CD14-positive monocyte (primary cell): ENCODE results near the gene PRR36. TPM values are rescaled to one million over a fixed set of nuclear protein-coding genes. Genes with fewer than 3 reads are reported as not detected.

Experiments used
- DNase-seq, 3 donors: peaks; one replicate each; pipeline ENCODE4 v3.0.0-alpha.2; 2011 to 2022
- H2AFZ ChIP-seq: 2 replicates; pipeline ENCODE4 v1.6.0; 2012; ENCODE audit warnings: mild to moderate bottlenecking, low read depth, low read length, inconsistent platforms; ENCODE audit not compliant: insufficient read depth, poor library complexity, severe bottlenecking
- H3K27ac ChIP-seq, 2 donors: 1 replicate in 1 of 2; 2 replicates in 1 of 2; pipeline ENCODE4 v1.5.1; 2012 to 2013; ENCODE audit warnings: low read length in 2 of 2, control low read depth in 1 of 2, inconsistent platforms in 1 of 2, low read depth in 1 of 2, mild to moderate bottlenecking in 1 of 2
- H3K27me3 ChIP-seq, 2 donors: one replicate each; pipeline versions ENCODE4 v1.6.0 to v1.6.1; 2011 to 2013; ENCODE audit warnings: low read length in 2 of 2; ENCODE audit not compliant: control insufficient read depth in 2 of 2, insufficient read depth in 2 of 2
- H3K36me3 ChIP-seq, 2 donors: replicated peaks in 1 of 2; 1 replicate in 1 of 2; 2 replicates in 1 of 2; pipeline versions ENCODE4 v1.5.1 to v1.6.1; 2012 to 2013; ENCODE audit warnings: low read length in 2 of 2, control low read depth in 1 of 2, inconsistent platforms in 1 of 2, mild to moderate bottlenecking in 1 of 2; ENCODE audit not compliant: insufficient read depth in 2 of 2, control insufficient read depth in 1 of 2
- H3K4me1 ChIP-seq, 2 donors: 1 replicate in 1 of 2; 2 replicates in 1 of 2; pipeline versions ENCODE4 v1.5.1 to v1.6.1; 2012 to 2013; ENCODE audit warnings: low read length in 2 of 2, control low read depth in 1 of 2, inconsistent platforms in 1 of 2, mild to moderate bottlenecking in 1 of 2, moderate library complexity in 1 of 2; ENCODE audit not compliant: insufficient read depth in 2 of 2, control insufficient read depth in 1 of 2
- H3K4me2 ChIP-seq: replicated peaks from 2 replicates; pipeline ENCODE3; 2012; ENCODE audit warnings: low read length, moderate library complexity, mild to moderate bottlenecking; ENCODE audit not compliant: poor library complexity, severe bottlenecking; ENCODE audit errors: extremely low read depth
- H3K4me3 ChIP-seq, 3 experiments: fragments of 200-600 bp in 1 of 3; sonication (generic) in 1 of 3; replicated peaks in 1 of 3; 1 replicate in 2 of 3; 2 replicates in 1 of 3; pipeline ENCODE4 v1.5.1; 2011 to 2013; ENCODE audit warnings: low read length in 3 of 3, mild to moderate bottlenecking in 3 of 3, control low read depth in 2 of 3, low read depth in 2 of 3, inconsistent platforms in 1 of 3, moderate library complexity in 1 of 3
- H3K79me2 ChIP-seq: 2 replicates; pipeline ENCODE4 v1.6.0; 2012; ENCODE audit warnings: mild to moderate bottlenecking, control low read depth, inconsistent platforms, low read length, moderate library complexity; ENCODE audit not compliant: insufficient read depth
- H3K9ac ChIP-seq: 2 replicates; pipeline ENCODE4 v1.6.0; 2017; ENCODE audit warnings: low read length, mild to moderate bottlenecking; ENCODE audit not compliant: insufficient read depth, poor library complexity, severe bottlenecking
- H3K9me3 ChIP-seq, 2 donors: replicated peaks in 1 of 2; 1 replicate in 1 of 2; 2 replicates in 1 of 2; pipeline versions ENCODE4 v1.5.1 to v1.6.1; 2012 to 2013; ENCODE audit warnings: low read length in 2 of 2, control low read depth in 1 of 2; ENCODE audit not compliant: control insufficient read depth in 1 of 2, insufficient read depth in 1 of 2
- H4K20me1 ChIP-seq: 2 replicates; pipeline ENCODE4 v1.6.0; 2012; ENCODE audit warnings: mild to moderate bottlenecking, low read length, control low read depth, moderate library complexity; ENCODE audit not compliant: insufficient read depth
- H3K27ac Mint-ChIP-seq, 7 donors: one replicate each; pipeline ENCODE4 v1.8.0; 2020; ENCODE audit warnings: mild to moderate bottlenecking in 7 of 7, mixed read lengths in 7 of 7, moderate library complexity in 6 of 7, inconsistent platforms in 2 of 7
- H3K27me3 Mint-ChIP-seq, 3 donors: one replicate each; pipeline ENCODE4 v1.8.0; 2021 to 2022; ENCODE audit warnings: low read depth in 3 of 3, mild to moderate bottlenecking in 3 of 3, mixed read lengths in 3 of 3, moderate library complexity in 3 of 3, inconsistent platforms in 1 of 3
- H3K36me3 Mint-ChIP-seq, 2 donors: one replicate each; pipeline ENCODE4 v1.8.0; 2020; ENCODE audit warnings: mixed read lengths in 2 of 2, inconsistent platforms in 1 of 2, mild to moderate bottlenecking in 1 of 2
- H3K4me1 Mint-ChIP-seq: one replicate; pipeline ENCODE4 v1.8.0; 2020; ENCODE audit warnings: mild to moderate bottlenecking, mixed read lengths
- H3K4me3 Mint-ChIP-seq, 2 donors: one replicate each; pipeline ENCODE4 v1.8.0; 2020; ENCODE audit warnings: mild to moderate bottlenecking in 2 of 2, mixed read lengths in 2 of 2, moderate library complexity in 1 of 2
- H3K9me3 Mint-ChIP-seq, 7 donors: one replicate each; pipeline ENCODE4 v1.8.0; 2020 to 2022; ENCODE audit warnings: mixed read lengths in 7 of 7, mild to moderate bottlenecking in 6 of 7, moderate library complexity in 6 of 7, inconsistent platforms in 2 of 7
- CTCF ChIP-seq: fragments of 200-600 bp; IDR thresholded peaks from one replicate; pipeline ENCODE4 v1.8.0; 2022; ENCODE audit warnings: antibody characterized with exemption, mild to moderate bottlenecking
- WGBS: methylation state at CpG from one replicate; pipeline ENCODE4 v1.1.5; 2013; ENCODE audit warnings: missing lambda C conversion rate; ENCODE audit not compliant: insufficient coverage; 5-methylcytosine and 5-hydroxymethylcytosine counted together
- intact Hi-C, 2 donors: fragments of 100-400 bp; cut with micrococcal nuclease; formaldehyde crosslinking; loops; one replicate each; pipeline versions ENCODE4 v1.15.0 to v1.15.1; 2023
- polyA plus RNA-seq, 3 donors: library from polyadenylated mRNA; depleted of rRNA in 1 of 3; unstranded in 2 of 3; stranded (reverse) in 1 of 3; fragments of 300-500 nt in 2 of 3; fragments of >200 nt in 1 of 3; fragmentation: Illumina TruSeq in 2 of 3; gene quantifications; 1 replicate in 2 of 3; 2 replicates in 1 of 3; pipeline ENCODE4 v1.2.3, GENCODE V29; 2012 to 2021

PRR36 gene
- polyA plus RNA-seq, 3 donors, result not detected

GRCh38 chr19:7907122-7907521 lies 32.9 kb upstream of the PRR36 start:
- intact Hi-C loops, result loop anchor here in 1 of 2 donors (10.0 kb wide), 1 partner anchor 272 kb away; the partner anchor contains the start of genes PCP2 and STXBP2
- H3K4me3 Mint-ChIP-seq, result peak overlapping the region in 1 of 2 donors; percentile 12
- H3K27me3 Mint-ChIP-seq, result peaks cover 2 to 3% (median 2%) of the 10 kb centered on the region in 3 donors
- DNase-seq, result no peak
- Histone ChIP-seq H3K9ac (no peak overlapping the region), H3K4me3 (no peak overlapping the region), H4K20me1 (peaks cover 76% of the 10 kb centered on the region), H3K36me3 (peaks cover 38 to 46% of the 10 kb centered on the region in 2 donors), H3K79me2 (peaks cover 39% of the 10 kb centered on the region), H3K4me1 (peaks cover 19 to 26% of the 10 kb centered on the region in 2 donors), H3K9me3 (no peaks in the 10 kb centered on the region), H3K27me3 (no peaks in the 10 kb centered on the region), H2AFZ (no peak overlapping the region), H3K27ac (no peak overlapping the region), H3K4me2 (no peak overlapping the region)
- no peak overlapping the region for H3K27ac Mint-ChIP-seq
- WGBS, result 97% methylated on average over 18 of the region's 19 CpGs
- H3K4me1 Mint-ChIP-seq, result peaks cover 21% of the 10 kb centered on the region
- H3K9me3 Mint-ChIP-seq, result peaks cover 0 to 3% (median 0%) of the 10 kb centered on the region in 7 donors
- peaks cover 30 to 55% of the 10 kb centered on the region in 2 donors for H3K36me3 Mint-ChIP-seq
- no peak for TF ChIP-seq CTCF

GRCh38 chr19:7905859-7906258 lies 31.7 kb upstream of the PRR36 start:
- H3K36me3 ChIP-seq, result peaks cover 25 to 34% of the 10 kb centered on the region in 2 donors
- intact Hi-C loops, result loop anchor here in 1 of 2 donors (2.0 to 10.0 kb wide), 2 partner anchors 13 to 271 kb away; partner anchors contain the start of genes PCP2 and STXBP2
- Mint-ChIP-seq H3K27ac (peak overlapping the region in 4 of 7 donors; percentile 17 to 53 (median 30)), H3K4me3 (no peak overlapping the region), H3K9me3 (peaks cover 0 to 3% (median 0%) of the 10 kb centered on the region in 7 donors), H3K4me1 (peaks cover 24% of the 10 kb centered on the region), H3K36me3 (peaks cover 21 to 43% of the 10 kb centered on the region in 2 donors), H3K27me3 (peaks cover 0 to 3% (median 2%) of the 10 kb centered on the region in 3 donors)
- no peak overlapping the region for H2AFZ ChIP-seq
- H3K9me3 ChIP-seq, result no peaks in the 10 kb centered on the region
- no peaks in the 10 kb centered on the region for H3K27me3 ChIP-seq
- H3K4me3 ChIP-seq, result no peak overlapping the region
- peaks cover 67% of the 10 kb centered on the region for H4K20me1 ChIP-seq
- no peak overlapping the region for H3K9ac ChIP-seq
- H3K79me2 ChIP-seq, result peaks cover 39% of the 10 kb centered on the region
- no peak overlapping the region for H3K27ac ChIP-seq
- DNase-seq, result no peak
- 98% methylated on average over 5 of the region's 10 CpGs for WGBS
- peaks cover 19 to 26% of the 10 kb centered on the region in 2 donors for H3K4me1 ChIP-seq
- no peak overlapping the region for H3K4me2 ChIP-seq
- no peak for TF ChIP-seq CTCF
